ENCODE results near the gene PMVK. TPM values are rescaled to one million over a fixed set of nuclear protein-coding genes. Genes with fewer than 3 reads are reported as not detected.

Gene PMVK
- total RNA-seq, 1 donor from 2014 or later, result 11.8 TPM

GRCh38 chr1:154877370-154877974, 59.0 kb downstream of the PMVK start:
- TF ChIP-seq, protein P1, sequence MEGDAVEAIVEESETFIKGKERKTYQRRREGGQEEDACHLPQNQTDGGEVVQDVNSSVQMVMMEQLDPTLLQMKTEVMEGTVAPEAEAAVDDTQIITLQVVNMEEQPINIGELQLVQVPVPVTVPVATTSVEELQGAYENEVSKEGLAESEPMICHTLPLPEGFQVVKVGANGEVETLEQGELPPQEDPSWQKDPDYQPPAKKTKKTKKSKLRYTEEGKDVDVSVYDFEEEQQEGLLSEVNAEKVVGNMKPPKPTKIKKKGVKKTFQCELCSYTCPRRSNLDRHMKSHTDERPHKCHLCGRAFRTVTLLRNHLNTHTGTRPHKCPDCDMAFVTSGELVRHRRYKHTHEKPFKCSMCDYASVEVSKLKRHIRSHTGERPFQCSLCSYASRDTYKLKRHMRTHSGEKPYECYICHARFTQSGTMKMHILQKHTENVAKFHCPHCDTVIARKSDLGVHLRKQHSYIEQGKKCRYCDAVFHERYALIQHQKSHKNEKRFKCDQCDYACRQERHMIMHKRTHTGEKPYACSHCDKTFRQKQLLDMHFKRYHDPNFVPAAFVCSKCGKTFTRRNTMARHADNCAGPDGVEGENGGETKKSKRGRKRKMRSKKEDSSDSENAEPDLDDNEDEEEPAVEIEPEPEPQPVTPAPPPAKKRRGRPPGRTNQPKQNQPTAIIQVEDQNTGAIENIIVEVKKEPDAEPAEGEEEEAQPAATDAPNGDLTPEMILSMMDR (conservative IDR thresholded peaks at IDR 0.05; ENCODE audit: low read depth, low read length), result no peak
- DNase-seq (ENCODE audit: low read depth), result no peak
- H3K4me3 ChIP-seq (ENCODE audit: low read depth, low read length), result no peak overlapping the region

- DNase-seq (ENCODE audit: low read depth), result no peak
- no peak overlapping the region for H3K4me3 ChIP-seq (ENCODE audit: low read depth, low read length)
- TF ChIP-seq, protein P1 (conservative IDR thresholded peaks at IDR 0.05; ENCODE audit: low read depth, low read length), result no peak
These were observed 59.6 kb downstream of the PMVK start for GRCh38 chr1:154876842-154877369.

Other genes with a start within 250 kb of the PMVK start
- under 0.01 TPM in 1 of 2 replicates, not detected in the other for gene KCNN3, start 66.4 kb downstream of the PMVK start, total RNA-seq
- 23.4 and 49.6 TPM in 2 replicates for gene PBXIP1, start 19.4 kb upstream of the PMVK start, total RNA-seq
- 16.0 and 23.7 TPM in 2 replicates for gene PYGO2, start 25.1 kb upstream of the PMVK start, total RNA-seq
- gene SHC1, start 34.0 kb upstream of the PMVK start, total RNA-seq, result 131 and 155 TPM in 2 replicates
- 289 and 358 TPM in 2 replicates for gene CKS1B, start 38.0 kb upstream of the PMVK start, total RNA-seq
- 41.9 and 67.5 TPM in 2 replicates for gene FLAD1, start 46.6 kb upstream of the PMVK start, total RNA-seq
- not detected in 2 replicates for gene LENEP, start 56.9 kb upstream of the PMVK start, total RNA-seq
- gene ZBTB7B, start 66.1 kb upstream of the PMVK start, total RNA-seq, result 20.4 and 20.7 TPM in 2 replicates
- gene DCST2, start 97.1 kb upstream of the PMVK start, total RNA-seq, result 0.12 TPM in 1 of 2 replicates, not detected in the other
- not detected in 2 replicates for gene DCST1, start 97.1 kb upstream of the PMVK start, total RNA-seq
- 164 and 266 TPM in 2 replicates for gene ADAM15, start 114.6 kb upstream of the PMVK start, total RNA-seq
- 10.8 and 24.9 TPM in 2 replicates for gene EFNA4, start 127.0 kb upstream of the PMVK start, total RNA-seq
- 1.7 and 2.8 TPM in 2 replicates for gene EFNA3, start 142.1 kb upstream of the PMVK start, total RNA-seq
- 26.3 and 45.3 TPM in 2 replicates for gene EFNA1, start 191.2 kb upstream of the PMVK start, total RNA-seq
- gene SLC50A1, start 199.1 kb upstream of the PMVK start, total RNA-seq, result 32.7 and 37.7 TPM in 2 replicates
- gene DPM3, start 203.8 kb upstream of the PMVK start, total RNA-seq, result 28.6 and 77.8 TPM in 2 replicates
- 170 and 193 TPM in 2 replicates for gene KRTCAP2, start 236.6 kb upstream of the PMVK start, total RNA-seq
- gene TRIM46, start 237.1 kb upstream of the PMVK start, total RNA-seq, result 3.4 and 9.4 TPM in 2 replicates